ENCODE data around the gene EID1. TPM values are rescaled to one million over a fixed set of nuclear protein-coding genes. Genes with fewer than 3 reads are reported as not detected.

Gene EID1
- total RNA-seq, 1 donor from 2014 or later, result 233 TPM

DNA sequence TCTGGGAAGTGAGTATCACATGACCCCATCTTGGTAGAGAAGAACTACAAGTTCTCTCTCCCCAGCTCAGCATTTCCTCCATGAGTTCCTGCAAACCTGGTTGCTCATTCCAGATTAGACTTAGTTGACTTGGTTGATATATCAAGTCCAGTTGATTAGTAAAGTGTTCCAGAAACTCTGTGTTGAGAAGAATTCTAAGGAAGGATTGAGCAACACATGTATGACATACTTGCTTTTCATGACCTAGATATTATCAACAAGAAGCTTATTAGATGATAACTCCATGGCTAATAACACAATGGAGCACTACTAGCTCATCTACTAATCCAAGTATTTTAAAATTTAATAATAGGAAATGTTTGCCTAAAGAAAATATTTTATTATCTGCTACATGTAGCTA is 6.4 kb upstream of the EID1 start:
- TF ChIP-seq, protein P1, sequence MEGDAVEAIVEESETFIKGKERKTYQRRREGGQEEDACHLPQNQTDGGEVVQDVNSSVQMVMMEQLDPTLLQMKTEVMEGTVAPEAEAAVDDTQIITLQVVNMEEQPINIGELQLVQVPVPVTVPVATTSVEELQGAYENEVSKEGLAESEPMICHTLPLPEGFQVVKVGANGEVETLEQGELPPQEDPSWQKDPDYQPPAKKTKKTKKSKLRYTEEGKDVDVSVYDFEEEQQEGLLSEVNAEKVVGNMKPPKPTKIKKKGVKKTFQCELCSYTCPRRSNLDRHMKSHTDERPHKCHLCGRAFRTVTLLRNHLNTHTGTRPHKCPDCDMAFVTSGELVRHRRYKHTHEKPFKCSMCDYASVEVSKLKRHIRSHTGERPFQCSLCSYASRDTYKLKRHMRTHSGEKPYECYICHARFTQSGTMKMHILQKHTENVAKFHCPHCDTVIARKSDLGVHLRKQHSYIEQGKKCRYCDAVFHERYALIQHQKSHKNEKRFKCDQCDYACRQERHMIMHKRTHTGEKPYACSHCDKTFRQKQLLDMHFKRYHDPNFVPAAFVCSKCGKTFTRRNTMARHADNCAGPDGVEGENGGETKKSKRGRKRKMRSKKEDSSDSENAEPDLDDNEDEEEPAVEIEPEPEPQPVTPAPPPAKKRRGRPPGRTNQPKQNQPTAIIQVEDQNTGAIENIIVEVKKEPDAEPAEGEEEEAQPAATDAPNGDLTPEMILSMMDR (IDR thresholded peaks at IDR 0.05; ENCODE audit: insufficient read depth, low read length, severe bottlenecking), result no peak
- DNase-seq (ENCODE audit: low read depth) (peak; percentile 40), FAIRE-seq (no peak)
- no peak overlapping the region for H3K4me3 ChIP-seq (ENCODE audit: low read depth, low read length)
- H3K36me3 ChIP-seq (ENCODE audit: control insufficient read depth, insufficient read depth, low read length), result no peaks in the 10 kb centered on the region
- H3K27me3 ChIP-seq (ENCODE audit: control insufficient read depth, insufficient read depth, low read length), result no peaks in the 10 kb centered on the region

DNA sequence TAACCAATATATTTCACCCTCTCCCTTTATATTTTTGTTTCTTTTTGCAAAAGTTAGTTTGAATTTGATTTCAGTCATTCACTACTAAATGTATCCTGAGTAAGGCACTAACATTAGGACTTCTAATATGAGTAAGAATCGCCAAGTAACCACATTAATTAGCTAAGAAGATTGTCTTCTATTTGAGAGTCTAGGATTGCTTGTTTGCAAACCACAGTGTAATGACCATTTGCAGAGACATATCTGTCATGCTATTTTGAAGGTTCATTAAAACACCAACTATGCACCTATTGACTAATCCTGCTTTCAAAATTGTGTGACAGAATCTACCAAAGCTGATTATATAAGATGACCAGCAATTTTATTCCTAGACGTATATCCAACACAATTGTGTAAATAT is 5.3 kb upstream of the EID1 start:
- no peaks in the 10 kb centered on the region for H3K27me3 ChIP-seq (ENCODE audit: control insufficient read depth, insufficient read depth, low read length)
- no peaks in the 10 kb centered on the region for H3K36me3 ChIP-seq (ENCODE audit: control insufficient read depth, insufficient read depth, low read length)
- FAIRE-seq, result no peak
- H3K4me3 ChIP-seq (ENCODE audit: low read depth, low read length), result no peak overlapping the region
- TF ChIP-seq, protein P1 (IDR thresholded peaks at IDR 0.05; ENCODE audit: insufficient read depth, low read length, severe bottlenecking), result no peak
- no peak for DNase-seq (ENCODE audit: low read depth)

DNA sequence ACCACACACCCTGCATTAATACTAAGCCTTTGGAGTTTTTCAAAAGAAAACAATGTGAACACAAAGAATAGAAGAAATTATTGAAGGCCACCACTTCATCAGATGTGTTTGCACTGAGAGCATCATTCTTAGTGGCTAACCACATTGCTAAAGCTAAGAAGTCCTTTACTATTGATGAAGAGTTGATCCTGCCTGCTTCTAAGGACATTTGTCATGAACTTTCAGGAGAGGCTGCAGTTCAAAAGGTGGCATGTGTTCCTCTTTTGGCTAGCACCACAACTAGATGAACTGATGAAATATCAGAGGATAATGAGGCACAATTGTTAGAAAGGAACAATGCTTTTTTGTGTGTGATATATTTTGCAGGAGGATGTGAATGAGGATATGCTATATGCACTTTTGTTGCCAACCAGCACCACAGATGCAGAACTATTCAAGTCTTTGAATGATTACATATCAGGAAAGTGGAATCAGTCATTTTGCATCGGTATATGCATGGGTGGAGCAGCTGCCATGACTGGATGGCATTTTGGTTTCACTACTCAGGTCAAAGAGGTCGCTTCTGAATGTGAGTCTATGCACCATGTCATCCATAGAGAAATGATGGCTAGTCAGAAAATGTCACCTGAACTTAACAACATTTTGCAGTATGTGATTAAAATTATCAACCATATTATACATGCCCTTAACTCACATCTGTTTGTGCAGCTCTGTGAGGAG is 2.5 kb upstream of the EID1 start:
- Histone ChIP-seq H3K36me3 (ENCODE audit: control insufficient read depth, insufficient read depth, low read length) (no peaks in the 10 kb centered on the region), H3K4me3 (ENCODE audit: low read depth, low read length) (no peak overlapping the region), H3K27me3 (ENCODE audit: control insufficient read depth, insufficient read depth, low read length) (no peaks in the 10 kb centered on the region)
- DNase-seq (ENCODE audit: low read depth) (no peak), FAIRE-seq (no peak)
- TF ChIP-seq, protein P1 (IDR thresholded peaks at IDR 0.05; ENCODE audit: insufficient read depth, low read length, severe bottlenecking), result no peak

DNA sequence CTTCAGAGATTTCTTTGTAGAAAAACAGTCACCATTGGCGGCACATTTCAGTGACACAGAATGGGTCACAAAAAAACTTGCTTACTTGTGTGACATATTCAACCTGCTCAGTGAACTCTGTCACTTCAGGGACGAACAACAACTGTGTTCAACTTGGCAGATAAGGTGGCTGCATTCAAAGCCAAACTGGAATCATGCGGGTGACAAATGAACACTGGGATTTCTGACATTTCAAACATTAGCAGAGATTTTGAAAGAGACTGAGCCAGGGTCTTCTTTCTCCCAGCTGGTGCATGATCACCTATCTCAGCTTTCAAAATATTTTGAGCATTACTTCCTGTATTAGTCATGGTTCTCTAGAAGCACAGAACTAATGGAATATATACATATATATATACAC is 1.9 kb upstream of the EID1 start:
- Histone ChIP-seq H3K27me3 (ENCODE audit: control insufficient read depth, insufficient read depth, low read length) (no peaks in the 10 kb centered on the region), H3K4me3 (ENCODE audit: low read depth, low read length) (no peak overlapping the region), H3K36me3 (ENCODE audit: control insufficient read depth, insufficient read depth, low read length) (no peaks in the 10 kb centered on the region)
- FAIRE-seq, result no peak
- DNase-seq (ENCODE audit: low read depth), result no peak
- TF ChIP-seq, protein P1 (IDR thresholded peaks at IDR 0.05; ENCODE audit: insufficient read depth, low read length, severe bottlenecking), result no peak

DNA sequence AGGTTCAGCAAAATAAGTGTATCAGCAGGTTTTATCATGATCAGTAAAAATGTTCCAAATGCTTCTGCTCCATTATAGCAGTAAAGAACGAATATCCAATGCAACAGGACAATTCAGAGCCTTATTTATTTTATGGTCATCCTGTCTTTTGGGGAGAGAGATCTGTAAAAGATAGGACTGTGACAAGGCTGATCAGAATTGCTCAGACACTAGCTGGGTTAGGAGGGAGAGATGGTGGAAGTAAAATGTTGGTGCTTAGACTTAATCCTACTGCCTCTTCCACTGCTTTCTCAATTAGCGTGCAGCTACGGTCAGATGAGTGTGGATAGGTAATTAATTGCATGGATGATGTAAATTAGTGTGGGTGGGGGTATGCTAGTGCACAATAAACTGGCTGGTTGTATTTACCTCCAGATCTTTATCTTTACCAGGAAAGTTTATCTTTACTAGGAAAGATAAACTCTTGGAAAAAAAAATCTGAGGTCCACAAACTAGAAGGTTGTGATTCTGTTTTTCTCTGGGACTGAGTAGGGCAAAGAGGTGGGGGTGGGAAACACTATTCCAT is 2.2 kb downstream of the EID1 start:
- Histone ChIP-seq H3K4me3 (ENCODE audit: low read depth, low read length) (no peak overlapping the region), H3K36me3 (ENCODE audit: control insufficient read depth, insufficient read depth, low read length) (no peaks in the 10 kb centered on the region), H3K27me3 (ENCODE audit: control insufficient read depth, insufficient read depth, low read length) (no peaks in the 10 kb centered on the region)
- FAIRE-seq (no peak), DNase-seq (ENCODE audit: low read depth) (no peak)
- TF ChIP-seq, protein P1 (IDR thresholded peaks at IDR 0.05; ENCODE audit: insufficient read depth, low read length, severe bottlenecking), result no peak
